H1 (cell line): ENCODE measurements around the gene DCDC2C. TPM values are rescaled to one million over a fixed set of nuclear protein-coding genes. Genes with fewer than 3 reads are reported as not detected.

Source experiments
- BACH1 ChIP-seq: IDR thresholded peaks from 2 replicates; pipeline ENCODE4 v1.6.1; 2012; ENCODE audit warnings: low read length, improper control_type of control experiment
- CHD7 ChIP-seq: fragments of 300-600 bp; sonication (generic); IDR thresholded peaks from 2 replicates; pipeline ENCODE4 v1.7.1; 2012; ENCODE audit warnings: low read length, moderate library complexity, mild to moderate bottlenecking, inconsistent platforms; ENCODE audit not compliant: insufficient replicate concordance
- EZH2 ChIP-seq: fragments of 200-600 bp; sonication (generic); IDR thresholded peaks from 2 replicates; pipeline ENCODE4 v1.7.1; 2012; ENCODE audit warnings: low read depth, mild to moderate bottlenecking, moderate library complexity, low read length, inconsistent platforms; ENCODE audit not compliant: severe bottlenecking
- NANOG ChIP-seq: IDR thresholded peaks from 2 replicates; pipeline ENCODE4 v1.6.1; 2011; ENCODE audit warnings: low read length, low read depth, mild to moderate bottlenecking, inconsistent platforms; ENCODE audit not compliant: insufficient read depth, poor library complexity, severe bottlenecking
- SP4 ChIP-seq: IDR thresholded peaks from 2 replicates; pipeline ENCODE4 v1.6.1; 2012; ENCODE audit warnings: low read length, inconsistent platforms
- TCF12 ChIP-seq: IDR thresholded peaks from 2 replicates; pipeline ENCODE4 v1.6.1; 2011; ENCODE audit warnings: low read depth, mild to moderate bottlenecking, low read length
- YY1 ChIP-seq: IDR thresholded peaks from 2 replicates; pipeline ENCODE4 v1.6.1; 2011; ENCODE audit warnings: low read depth, mild to moderate bottlenecking, low read length
- ZNF274 ChIP-seq: IDR thresholded peaks from 2 replicates; pipeline ENCODE4 v1.7.0; 2012; ENCODE audit warnings: low read length, borderline replicate concordance; ENCODE audit errors: extremely low read depth
- polyA plus RNA-seq, 7 experiments: library from polyadenylated mRNA; depleted of rRNA in 3 of 7; stranded (reverse) in 5 of 7; unstranded in 2 of 7; fragments of >200 nt in 5 of 7; fragments of 200-250 nt in 2 of 7; gene quantifications; 1 replicate in 5 of 7; 2 replicates in 1 of 7; 4 replicates in 1 of 7; pipeline versions ENCODE4 v1.2.1 to v1.2.3, GENCODE V29; 2011 to 2013; ENCODE audit warnings: missing spikeins in 2 of 7, mixed read lengths in 2 of 7
- total RNA-seq: library from RNA; stranded (reverse); fragmentation: NEBNext Ultra II Directional; extraction: Animal tissue kit (Norgen Biotek cat#: 25700); gene quantifications from 2 replicates; pipeline ENCODE4 v1.2.1, GENCODE V29; 2021

Gene DCDC2C
- total and polyA plus RNA-seq, 2 of the 8 experiments (the other 6 are each of a cell fraction or from before 2014, with no cell fraction given) = 0.50 TPM; not detected in 1

GRCh38 chr2:3753561-3753960 lies 50.2 kb downstream of the DCDC2C start (continued):
- no peak for TF ChIP-seq CHD7
- TF ChIP-seq TCF12 = no peak
- no peak for TF ChIP-seq YY1
- no peak for TF ChIP-seq BACH1
- no peak for TF ChIP-seq ZNF274
- no peak for TF ChIP-seq EZH2
- no peak for TF ChIP-seq SP4
- TF ChIP-seq NANOG = no peak
